ENCODE measurements around the gene CRMP1.

CRMP1 gene

GRCh38 chr4:5782829-5783476, 109.9 kb downstream of the CRMP1 start:
- Mint-ChIP-seq H3K36me3 (no peaks in the 10 kb centered on the region), H3K9me3 (ENCODE audit: low read depth) (no peaks in the 10 kb centered on the region), H3K27ac (no peak overlapping the region), H3K27me3 (peaks cover 2% of the 10 kb centered on the region), H3K4me1 (ENCODE audit: low read depth) (no peaks in the 10 kb centered on the region), H3K4me3 (no peak overlapping the region)

GRCh38 chr4:5781691-5782090, 111.2 kb downstream of the CRMP1 start:
- no peaks in the 10 kb centered on the region for H3K36me3 Mint-ChIP-seq
- H3K27me3 Mint-ChIP-seq = peaks cover 2% of the 10 kb centered on the region
- H3K4me3 Mint-ChIP-seq = no peak overlapping the region
- peaks cover under 1% of the 10 kb centered on the region for H3K9me3 Mint-ChIP-seq (ENCODE audit: low read depth)
- no peak overlapping the region for H3K27ac Mint-ChIP-seq
- no peaks in the 10 kb centered on the region for H3K4me1 Mint-ChIP-seq (ENCODE audit: low read depth)

GRCh38 chr4:5780831-5781480, 111.9 kb downstream of the CRMP1 start:
- H3K27ac Mint-ChIP-seq = no peak overlapping the region
- H3K4me1 Mint-ChIP-seq (ENCODE audit: low read depth) = no peaks in the 10 kb centered on the region
- peaks cover 6% of the 10 kb centered on the region for H3K9me3 Mint-ChIP-seq (ENCODE audit: low read depth)
- no peaks in the 10 kb centered on the region for H3K36me3 Mint-ChIP-seq
- peaks cover 2% of the 10 kb centered on the region for H3K27me3 Mint-ChIP-seq
- no peak overlapping the region for H3K4me3 Mint-ChIP-seq

GRCh38 chr4:5776510-5776909, 116.4 kb downstream of the CRMP1 start:
- no peak overlapping the region for H3K4me3 Mint-ChIP-seq
- H3K27me3 Mint-ChIP-seq = no peaks in the 10 kb centered on the region
- H3K9me3 Mint-ChIP-seq (ENCODE audit: low read depth) = peaks cover 10% of the 10 kb centered on the region
- no peak overlapping the region for H3K27ac Mint-ChIP-seq
- H3K4me1 Mint-ChIP-seq (ENCODE audit: low read depth) = no peaks in the 10 kb centered on the region
- H3K36me3 Mint-ChIP-seq = no peaks in the 10 kb centered on the region

- H3K27me3 Mint-ChIP-seq = no peaks in the 10 kb centered on the region
- no peaks in the 10 kb centered on the region for H3K36me3 Mint-ChIP-seq
- no peak overlapping the region for H3K27ac Mint-ChIP-seq
- no peaks in the 10 kb centered on the region for H3K4me1 Mint-ChIP-seq (ENCODE audit: low read depth)
- H3K9me3 Mint-ChIP-seq (ENCODE audit: low read depth) = peaks cover 10% of the 10 kb centered on the region
- H3K4me3 Mint-ChIP-seq = no peak overlapping the region
Measured at GRCh38 chr4:5774416-5775036, 118.4 kb downstream of the CRMP1 start.

GRCh38 chr4:5773271-5773555, 119.7 kb downstream of the CRMP1 start:
- Mint-ChIP-seq H3K9me3 (ENCODE audit: low read depth) (peaks cover 10% of the 10 kb centered on the region), H3K4me3 (no peak overlapping the region), H3K36me3 (no peaks in the 10 kb centered on the region), H3K4me1 (ENCODE audit: low read depth) (no peaks in the 10 kb centered on the region), H3K27me3 (peaks cover 1% of the 10 kb centered on the region), H3K27ac (no peak overlapping the region)

GRCh38 chr4:5772528-5773270, 120.2 kb downstream of the CRMP1 start:
- H3K27me3 Mint-ChIP-seq = peaks cover 1% of the 10 kb centered on the region
- no peaks in the 10 kb centered on the region for H3K4me1 Mint-ChIP-seq (ENCODE audit: low read depth)

More at GRCh38 chr4:5772528-5773270, 120.2 kb downstream of the CRMP1 start:
- Mint-ChIP-seq H3K36me3 (no peaks in the 10 kb centered on the region), H3K9me3 (ENCODE audit: low read depth) (peaks cover 10% of the 10 kb centered on the region), H3K27ac (no peak overlapping the region), H3K4me3 (no peak overlapping the region)

All from activated naive CD8-positive, alpha-beta T cell (primary cell).